Measurements from ENCODE around the gene NECTIN1.

The NECTIN1 gene

DNA sequence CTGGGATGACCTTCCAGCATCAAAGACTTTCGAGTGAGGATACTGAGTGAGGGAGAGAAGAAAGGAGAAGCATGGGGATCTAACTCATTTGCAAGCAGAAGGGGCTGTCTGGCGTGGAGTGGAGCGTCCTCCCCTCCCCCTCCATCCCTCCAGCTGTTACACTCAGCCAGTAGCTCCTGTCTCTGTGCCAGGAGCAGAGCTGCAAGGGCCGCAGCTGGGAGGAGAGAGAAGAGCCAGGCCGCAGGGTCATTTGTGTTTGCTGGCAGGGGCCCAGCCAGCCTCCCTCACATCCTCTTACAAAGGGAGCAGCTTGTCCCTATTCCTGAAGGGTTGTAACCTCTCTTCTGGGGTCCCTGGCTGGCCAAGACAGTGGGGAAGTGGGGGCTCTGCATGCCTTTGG lies 57.9 kb downstream of the NECTIN1 start:
- no peak for DNase-seq (ENCODE audit: low spot score)

DNA sequence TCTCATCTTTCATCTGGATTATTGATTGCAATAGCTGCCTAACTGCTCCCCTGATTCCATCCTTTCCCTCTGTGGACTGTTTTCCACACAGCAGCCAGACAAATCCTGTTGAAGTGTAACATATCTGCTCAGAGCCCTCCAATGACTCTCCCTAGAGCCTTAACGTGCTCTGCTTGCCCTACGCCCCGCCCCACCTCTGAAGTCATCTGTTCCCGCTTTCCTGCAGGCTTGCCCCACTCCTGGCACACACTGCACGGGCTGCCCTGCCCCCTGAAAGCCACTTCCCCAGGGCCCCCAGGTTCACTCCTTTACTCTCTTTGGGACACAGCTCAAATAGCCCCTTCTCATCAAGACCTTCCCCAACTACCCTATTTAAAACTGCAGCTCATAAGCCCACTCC lies 59.5 kb downstream of the NECTIN1 start:
- no peak for DNase-seq (ENCODE audit: low spot score)

DNA sequence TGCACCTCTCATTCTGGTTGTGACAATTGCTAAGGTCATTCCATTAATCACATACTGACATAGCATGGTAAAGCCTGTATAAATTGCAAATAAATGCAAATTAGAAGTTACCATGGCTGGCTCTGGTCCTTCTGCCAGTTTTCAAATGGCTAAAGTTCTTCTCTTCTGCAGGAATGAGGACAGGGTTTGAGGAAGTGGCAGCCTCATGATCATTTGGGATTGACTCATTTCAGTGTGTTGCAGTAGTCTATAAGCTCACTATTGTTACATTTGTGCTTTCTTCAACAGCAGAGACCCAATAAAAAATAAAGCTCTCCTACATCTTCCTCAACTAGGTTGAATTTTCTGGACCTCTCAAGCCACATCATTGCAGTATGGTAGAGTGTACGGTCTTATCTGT lies 60.3 kb downstream of the NECTIN1 start:
- no peak for DNase-seq (ENCODE audit: low spot score)

DNA sequence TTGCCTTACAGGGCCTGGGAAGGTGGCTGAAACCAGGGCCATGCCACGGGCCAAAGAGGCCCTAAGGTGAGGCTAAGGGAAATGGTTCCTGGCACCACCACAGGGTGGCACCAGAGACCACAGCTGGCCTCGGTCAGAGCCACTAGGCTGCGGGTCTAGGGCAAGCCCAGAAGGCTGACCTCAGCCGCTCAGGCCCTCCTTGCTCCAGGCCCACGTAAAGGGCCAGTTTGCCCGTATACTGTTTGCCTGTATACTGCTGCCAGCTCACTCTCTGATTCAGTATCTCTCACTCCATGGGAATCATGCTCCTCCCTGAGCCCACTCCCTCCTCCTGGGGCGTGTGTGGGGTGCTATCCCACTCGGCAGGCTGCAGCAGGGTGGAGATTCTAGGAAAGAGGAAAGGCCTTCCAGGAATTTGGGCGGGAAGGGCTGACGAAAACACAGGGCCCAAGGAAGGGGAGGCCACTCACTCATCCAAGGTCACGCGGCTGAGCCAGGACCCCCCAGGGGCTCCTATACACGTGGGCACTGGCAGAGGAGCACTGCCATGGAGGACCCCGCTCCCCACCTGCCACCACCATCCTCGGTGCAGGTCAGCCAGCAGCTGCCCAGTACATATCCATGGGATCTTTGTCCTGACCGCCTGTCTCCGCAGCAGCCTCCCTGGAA lies 62.4 kb downstream of the NECTIN1 start:
- DNase-seq (ENCODE audit: low spot score) = peak; percentile 41

DNA sequence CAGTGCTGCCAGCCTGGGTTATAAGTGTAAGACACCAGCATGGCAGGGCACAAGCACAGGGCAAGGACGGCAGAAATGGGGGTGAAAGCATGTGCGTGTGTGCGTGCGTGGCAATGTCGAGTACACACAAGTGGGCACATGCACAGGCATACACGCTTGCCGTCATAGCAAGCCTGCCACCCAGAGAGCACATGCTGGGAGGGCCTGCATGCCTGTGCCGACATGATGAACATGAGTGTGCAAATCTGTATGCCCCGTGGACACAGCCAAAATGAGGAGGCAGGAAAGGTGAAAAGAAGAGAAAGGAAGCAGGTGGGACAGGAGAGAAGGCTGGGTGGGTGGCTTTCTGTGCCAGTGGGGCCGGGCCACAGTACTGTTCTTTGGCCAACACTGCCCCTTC lies 62.9 kb downstream of the NECTIN1 start:
- DNase-seq (ENCODE audit: low spot score) = no peak

DNA sequence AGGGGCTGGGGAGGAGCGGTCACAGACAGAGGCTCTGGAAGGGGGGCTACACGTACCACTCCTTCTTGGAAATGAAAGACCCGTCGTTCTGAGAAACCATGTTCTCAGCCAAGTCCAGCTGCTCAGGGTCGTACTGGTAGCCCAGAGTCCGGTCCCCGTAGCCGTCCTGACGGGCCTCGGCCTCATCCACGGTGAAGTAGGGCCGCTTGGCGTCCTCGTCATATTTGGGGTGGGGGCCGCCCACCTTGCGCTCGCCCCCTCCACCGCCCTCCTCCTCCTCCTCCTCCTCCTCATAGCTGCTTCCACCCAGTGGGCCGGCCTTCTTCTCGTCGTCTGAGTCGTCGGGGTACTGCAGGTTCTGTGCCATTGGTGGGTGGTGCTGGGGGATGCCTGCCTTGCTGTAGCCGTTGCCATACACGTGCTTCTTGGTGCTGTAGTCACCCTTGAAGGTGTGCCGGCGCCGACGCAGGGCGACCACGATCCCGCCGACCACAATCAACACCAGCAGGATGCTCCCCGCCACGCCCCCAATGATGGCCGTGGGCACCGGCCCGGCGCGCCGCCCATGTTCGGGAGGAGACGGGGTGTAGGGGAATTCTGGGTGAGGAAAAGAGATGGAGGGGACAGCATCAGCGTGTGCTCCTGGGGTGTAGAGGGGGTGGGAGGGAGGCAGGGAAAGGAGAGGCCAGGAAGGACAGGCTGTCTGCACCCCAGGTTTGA lies 64.1 kb downstream of the NECTIN1 start:
- DNase-seq (ENCODE audit: low spot score) = no peak

DNA sequence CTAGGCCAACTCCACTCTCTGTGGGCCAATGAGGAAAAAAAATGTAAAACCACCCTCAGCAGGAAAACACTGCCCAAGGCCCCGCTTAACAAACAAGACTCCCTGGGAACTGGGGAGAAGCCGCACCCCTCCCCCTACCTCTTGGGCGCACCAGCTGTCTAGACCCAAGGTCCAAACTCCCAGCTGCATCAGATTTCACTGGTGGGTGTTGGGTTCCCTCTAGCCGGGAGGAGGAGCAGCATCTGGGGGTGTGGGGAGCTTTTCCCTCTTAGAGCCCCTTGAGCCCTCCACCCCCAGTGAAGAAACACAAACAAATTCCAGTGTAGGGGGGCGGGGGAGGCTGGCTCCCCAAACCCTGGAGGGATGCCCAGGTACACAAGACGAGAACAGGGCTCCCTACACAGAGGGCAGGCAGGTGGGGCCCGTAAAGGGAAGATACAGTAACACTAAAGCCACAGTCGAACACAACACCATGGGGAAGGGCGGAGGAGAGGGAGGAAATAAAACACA lies 64.9 kb downstream of the NECTIN1 start:
- DNase-seq (ENCODE audit: low spot score) = no peak

DNA sequence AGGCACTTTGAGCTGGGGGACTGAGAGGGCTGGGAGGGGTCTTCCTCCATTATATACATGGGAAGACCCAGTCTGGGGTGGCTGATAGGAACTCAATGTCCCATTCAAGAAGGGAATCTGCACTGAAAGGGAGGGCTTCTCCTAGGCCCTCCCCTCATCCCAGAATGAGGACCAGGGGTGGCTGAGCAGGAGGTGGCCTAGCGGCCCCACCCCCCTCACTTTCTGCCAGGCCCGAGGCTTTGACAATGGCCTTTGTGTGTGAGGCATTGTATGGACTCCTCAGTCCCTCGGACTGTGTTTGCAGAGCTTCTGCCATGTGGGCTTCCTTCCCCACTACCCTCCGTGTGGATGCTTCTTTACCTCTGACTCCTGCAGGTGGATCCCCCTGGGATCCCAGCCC lies 65.7 kb downstream of the NECTIN1 start:
- DNase-seq (ENCODE audit: low spot score) = no peak

DNA sequence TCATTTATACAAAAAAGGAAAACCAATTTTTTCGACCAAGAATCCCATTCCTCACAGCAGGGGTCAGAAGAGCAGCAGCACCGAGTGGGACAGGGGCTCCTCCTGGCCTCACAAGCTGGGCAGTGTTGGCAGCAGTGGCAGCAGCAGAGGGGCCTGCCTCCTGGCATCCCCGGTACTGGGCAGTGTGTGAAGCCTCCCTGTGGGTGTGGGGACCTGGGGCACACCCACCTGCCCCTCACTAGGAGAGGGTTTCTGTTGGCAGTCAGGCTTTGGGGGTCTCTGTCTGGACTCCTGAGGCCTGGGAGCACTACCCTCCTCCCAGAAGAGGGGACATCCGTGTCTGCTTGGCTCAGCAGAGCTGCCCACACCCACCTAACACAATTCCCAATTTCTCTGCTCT lies 67.8 kb downstream of the NECTIN1 start:
- no peak for DNase-seq (ENCODE audit: low spot score)

DNA sequence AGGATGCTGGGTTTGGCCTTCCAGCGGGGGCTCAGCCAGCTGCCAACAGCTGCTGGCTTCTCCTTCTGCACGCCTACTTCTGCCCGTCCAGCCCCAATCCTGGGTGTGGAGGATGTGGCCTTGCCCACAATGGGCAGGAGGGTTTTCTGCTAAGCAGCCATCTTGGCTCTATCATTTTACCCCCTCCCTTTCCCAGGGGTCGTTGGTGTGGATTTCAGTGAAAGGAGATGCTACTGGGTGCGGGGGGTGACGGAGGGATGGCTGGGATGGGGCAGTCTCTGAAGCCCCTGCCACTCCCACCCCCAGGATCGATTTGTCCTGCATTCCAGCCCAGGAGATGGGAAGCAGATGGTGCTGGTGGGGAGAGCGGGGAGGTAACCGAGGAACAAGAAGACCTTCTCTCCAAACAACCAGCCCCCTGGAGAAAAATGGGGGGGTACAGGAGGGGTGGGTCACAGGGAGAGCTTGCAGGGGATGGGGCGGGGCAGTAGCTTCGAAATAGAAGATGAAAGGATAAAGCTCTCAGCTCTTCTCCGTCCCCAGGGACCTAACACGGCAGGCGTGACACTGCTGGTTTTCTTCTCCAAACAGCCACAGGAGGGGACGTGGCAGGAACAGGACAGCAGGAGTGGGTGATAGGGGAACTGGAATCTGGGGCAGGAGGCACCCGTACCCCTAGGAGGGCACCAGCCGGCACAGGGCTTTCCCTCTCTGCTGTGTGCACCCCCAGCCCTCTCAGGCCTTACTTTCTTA lies 68.9 kb downstream of the NECTIN1 start:
- DNase-seq (ENCODE audit: low spot score) = no peak

DNA sequence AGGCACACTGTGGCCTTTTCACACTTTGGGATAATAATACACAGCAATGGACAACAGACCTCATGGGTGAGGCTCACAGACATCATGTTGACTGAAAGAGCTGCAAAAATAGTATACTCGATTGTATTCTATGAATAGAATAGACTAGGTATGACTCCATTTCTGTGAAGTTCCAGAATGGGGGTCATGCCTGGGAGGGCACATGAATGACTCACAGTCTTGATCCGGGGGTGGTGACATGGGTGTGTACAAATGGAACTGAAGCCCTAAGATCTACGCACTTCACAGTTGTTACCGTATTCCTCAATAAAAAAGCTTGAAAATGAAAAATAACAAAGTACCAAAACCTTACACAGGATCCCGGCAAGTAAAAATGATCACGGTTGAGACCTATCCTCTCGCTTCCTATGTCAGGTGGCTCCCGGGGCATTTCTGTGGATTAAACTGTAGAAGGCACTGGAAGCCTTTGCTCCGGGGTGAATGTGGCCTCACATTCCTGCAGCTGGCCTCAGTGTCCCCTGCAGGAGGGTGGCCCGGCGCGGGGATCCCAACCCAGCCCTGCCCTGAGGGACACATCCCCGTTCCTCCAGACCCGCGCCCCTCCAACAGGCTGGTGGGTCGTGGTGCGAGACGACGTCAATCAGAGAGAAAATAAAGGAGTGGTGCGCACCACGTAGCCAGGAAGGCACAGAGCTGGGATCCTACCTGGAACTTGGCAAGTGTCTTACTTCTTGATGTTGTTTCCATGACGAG lies 75.9 kb downstream of the NECTIN1 start:
- DNase-seq (ENCODE audit: low spot score) = no peak

DNA sequence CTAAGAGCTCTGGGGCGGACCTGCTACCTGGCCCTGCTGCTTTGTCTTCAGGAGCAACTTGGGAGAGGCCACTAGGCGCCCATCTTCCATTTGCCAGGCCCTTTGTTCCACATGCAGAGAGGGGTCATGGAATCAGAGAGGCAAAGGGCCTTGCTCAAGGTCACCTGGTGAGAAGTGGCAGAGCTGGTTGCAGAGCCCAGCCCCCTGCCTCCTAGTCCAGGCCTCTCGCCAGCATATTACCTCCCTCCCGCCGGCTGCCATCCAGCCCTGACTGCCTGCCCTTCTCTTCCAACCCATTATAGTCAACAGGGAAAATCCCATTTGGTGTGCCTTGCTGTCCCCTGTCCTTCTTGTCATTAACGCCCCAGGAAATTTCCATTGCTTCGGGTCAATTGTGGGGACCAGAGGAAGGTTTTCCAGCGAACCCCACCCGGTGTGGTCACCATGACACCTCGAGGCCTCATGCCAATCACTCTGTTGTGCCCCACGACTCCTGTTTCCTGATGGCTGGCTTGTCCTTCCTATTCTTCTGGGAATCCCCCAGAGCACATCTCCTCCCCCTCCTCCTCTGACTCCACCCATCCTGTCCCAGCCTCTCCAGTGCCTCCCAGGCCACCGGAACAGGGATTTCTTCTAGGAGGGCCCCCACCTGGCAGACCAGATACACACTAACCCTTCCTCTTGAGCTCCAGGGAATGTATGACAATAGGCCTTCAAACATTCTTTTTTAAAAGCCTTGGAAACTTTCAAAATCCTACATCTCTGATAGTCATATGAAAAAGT lies 77.0 kb downstream of the NECTIN1 start:
- no peak for DNase-seq (ENCODE audit: low spot score)

DNA sequence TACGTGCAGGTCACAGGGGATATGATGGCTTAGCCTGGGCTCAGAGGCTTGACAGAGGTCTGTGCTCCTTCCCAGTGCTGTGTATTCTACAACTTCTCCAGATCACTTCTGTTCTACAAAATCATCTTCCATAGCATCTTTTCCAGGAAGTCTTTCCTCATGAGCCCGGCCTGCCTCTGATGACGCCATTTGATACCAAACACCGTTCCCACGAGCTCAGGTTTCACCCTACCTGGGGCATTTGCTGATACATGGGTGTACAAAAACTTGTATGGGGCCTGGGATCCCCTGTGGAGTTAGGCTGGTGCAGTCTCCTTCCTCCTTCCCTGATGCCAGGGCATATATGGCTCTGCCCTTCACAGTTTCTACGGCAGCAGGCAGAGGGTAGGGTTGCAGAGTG lies 78.7 kb downstream of the NECTIN1 start:
- DNase-seq (ENCODE audit: low spot score) = no peak

DNA sequence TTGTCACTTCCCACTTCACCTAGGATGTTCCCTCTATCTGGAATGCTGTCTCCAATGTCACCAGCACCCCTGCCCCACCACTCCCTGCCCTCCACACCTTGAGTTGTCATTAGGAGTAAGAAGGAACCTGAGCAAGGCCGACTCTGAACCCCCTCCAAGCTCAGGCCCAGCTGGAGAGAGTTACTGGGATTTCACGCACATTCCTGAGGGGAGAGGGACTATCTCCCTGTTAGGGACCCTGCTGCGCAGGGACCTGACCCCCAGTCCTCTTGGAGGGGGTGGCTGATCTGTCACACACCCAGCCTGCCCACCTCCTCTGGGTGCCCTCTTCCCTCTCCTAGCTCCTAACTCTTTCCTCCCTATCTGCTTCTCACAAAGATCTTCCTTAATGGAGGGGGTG lies 81.7 kb downstream of the NECTIN1 start:
- DNase-seq (ENCODE audit: low spot score) = no peak

DNA sequence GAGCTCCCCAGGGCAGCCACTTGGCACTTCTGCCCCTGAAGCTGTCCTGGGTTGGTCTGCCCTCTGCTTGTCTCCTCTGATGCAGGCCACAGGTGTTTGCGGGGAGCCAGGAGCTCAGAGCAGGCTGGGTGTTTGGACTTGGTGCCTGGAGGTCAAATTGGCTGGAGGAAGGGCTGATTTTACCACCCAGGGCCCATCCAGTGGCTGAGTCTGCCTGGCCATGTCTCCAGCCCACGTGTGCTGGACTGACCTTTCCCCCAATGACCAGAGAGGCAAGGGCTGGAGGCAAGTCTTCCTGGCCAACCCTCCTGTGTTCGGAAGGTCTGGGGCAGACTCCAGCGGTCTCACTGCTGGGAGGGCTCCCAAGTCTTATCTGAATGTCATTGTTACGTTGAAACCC lies 84.0 kb downstream of the NECTIN1 start:
- DNase-seq (ENCODE audit: low spot score) = no peak

DNA sequence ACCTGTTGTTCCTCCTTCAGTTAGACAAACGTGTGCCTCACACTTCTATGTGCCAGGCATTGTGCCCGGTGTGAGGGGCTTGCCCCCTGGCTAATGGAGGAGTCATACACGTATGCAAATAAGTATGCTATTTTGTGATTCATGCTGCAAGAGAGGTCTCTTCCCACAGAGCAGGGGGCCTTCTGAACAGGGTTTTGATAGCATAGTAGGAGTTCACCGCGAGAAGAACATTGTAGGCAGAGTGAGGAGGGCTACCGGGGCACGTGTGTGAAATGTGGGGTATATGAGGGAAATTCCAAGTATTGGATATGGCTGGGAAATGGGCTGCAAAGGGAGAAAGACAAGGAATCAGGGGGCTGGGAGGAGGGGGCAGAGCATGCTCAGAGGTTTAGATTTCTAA lies 84.5 kb downstream of the NECTIN1 start:
- DNase-seq (ENCODE audit: low spot score) = no peak

DNA sequence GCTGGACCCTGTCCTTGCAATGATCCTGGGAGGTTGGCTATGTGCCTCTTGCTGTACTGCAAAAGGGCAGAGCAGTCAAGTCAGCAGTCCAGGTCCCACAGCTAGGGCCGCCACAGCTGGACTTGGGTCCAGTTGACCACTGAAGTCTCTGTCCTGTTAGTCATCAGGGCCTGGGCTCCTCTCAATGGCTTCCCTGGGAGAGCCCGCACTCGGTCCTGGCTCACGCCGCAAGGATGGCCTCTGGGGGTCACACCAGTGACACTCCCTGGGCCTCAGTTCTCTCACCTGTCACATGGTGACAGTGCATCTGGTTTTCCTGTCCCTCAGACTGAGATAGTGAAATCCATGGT lies 85.1 kb downstream of the NECTIN1 start:
- no peak for DNase-seq (ENCODE audit: low spot score)

DNA sequence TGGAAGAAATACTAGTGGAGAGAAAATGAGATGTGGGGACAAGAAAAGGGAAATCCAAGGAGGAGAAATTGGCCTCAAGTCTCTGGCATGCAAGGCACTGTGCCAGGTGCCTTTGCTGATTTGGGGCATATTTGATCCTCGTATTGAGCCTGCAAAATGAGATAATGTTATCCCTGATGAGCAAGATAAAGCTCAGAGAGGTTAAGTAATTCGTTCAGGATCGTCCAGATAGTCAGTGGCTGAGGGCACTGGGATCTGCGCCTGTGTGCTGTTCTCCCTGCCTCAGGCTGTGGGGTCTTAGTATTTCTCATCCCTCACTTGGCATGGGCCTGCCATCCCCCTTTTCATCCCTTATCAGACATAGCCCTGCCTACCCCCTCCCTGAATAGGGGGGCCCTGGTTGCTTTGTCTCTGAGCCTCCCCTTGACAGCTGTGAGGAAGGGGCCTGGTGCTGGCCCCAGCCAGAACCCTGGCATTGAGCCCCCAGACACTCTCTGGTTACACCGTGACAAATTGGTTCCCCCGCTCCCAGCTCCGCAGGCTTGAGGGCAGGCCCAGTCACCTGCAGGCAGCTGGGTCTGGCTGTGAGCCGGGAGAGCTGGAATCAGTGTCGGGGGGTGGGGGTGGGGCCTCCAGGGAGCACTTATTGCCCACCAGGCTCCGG lies 85.7 kb downstream of the NECTIN1 start:
- DNase-seq (ENCODE audit: low spot score) = no peak

DNA sequence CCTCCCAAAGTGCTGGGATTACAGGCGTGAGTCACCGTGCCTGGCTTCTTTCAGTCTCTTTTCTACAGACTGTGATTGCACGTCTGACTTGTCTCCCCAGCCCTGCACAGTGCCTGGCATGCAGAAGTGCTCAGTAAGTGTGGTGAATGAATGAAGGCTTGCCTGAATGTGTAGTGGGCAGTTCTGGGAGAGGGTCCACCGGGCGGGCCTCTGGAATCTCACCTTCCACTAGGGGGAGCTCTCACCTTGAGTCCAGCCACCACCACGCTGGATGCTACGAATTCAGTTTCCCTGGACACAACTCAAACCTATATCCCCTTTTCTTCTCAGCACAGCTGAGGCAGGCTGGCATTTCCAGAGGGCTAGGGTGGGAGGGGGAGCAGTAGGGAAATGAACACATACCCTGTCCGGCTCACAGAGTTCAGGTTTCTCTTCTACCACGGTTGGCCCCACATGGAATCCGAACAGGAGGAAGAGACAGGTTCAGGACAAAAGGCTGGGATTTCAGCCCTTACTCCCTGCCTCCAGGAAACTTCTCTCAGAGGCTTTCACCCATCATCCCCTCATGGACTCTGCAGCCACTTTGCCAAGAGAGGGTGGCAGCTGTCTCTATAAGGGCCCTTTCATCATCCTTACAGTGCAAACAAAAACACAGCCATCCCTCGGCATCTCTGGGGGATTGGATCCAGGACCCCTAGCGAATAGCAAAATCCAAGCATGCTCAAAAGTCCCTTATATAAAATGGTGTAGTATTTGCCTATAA lies 86.8 kb downstream of the NECTIN1 start:
- peak; percentile 33 for DNase-seq (ENCODE audit: low spot score)

DNA sequence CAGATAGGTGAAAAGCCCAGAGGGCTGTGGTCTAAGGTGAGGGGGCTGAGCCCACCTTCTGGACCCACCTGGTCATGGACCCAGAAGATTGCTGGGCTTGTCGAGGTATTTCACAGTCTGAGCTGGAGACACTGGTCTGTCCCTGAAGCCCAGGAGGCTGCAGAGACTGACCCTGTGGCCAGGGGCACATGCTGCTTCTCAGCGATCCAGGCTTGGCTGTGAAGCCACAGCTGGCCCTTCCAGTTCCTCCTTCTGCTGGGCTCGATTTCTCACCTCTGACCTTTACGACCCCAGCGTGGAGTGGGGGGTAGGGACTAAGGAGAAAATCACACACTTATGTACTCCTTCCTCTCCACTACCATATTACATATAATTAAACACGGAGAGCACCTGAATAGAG lies 88.5 kb downstream of the NECTIN1 start:
- no peak for DNase-seq (ENCODE audit: low spot score)
